Measurements from ENCODE around the gene SPRED2.

GRCh38 chr2:65311049-65311448, 121.3 kb downstream of the SPRED2 start:
- TF ChIP-seq POLR2A (IDR thresholded peaks at IDR 0.05; ENCODE audit: low read length) (no peak), GATA1 (IDR thresholded peaks at IDR 0.05; ENCODE audit: low read depth, low read length) (no peak)
